DND-41 (cell line): Measurements from ENCODE around the gene SLC35A5.

Source experiments
- ATAC-seq: fragments of 200-7000 bp; cut with Tn5 transposase; 3 replicates; pipeline ENCODE4 v1.9.1; 2021; ENCODE audit warnings: low read depth; ENCODE audit not compliant: insufficient read depth
- DNase-seq: peaks from one replicate; pipeline ENCODE4 v3.0.0-alpha.2; 2020
- H2AFZ ChIP-seq: 2 replicates; pipeline ENCODE4 v1.6.0; 2012; ENCODE audit warnings: low read depth, low read length
- H3K27ac ChIP-seq: 2 replicates; pipeline ENCODE4 v1.5.1; 2012; ENCODE audit warnings: low read length, inconsistent platforms
- H3K27me3 ChIP-seq: fragments of 200-600 bp; sonication (generic); 2 replicates; pipeline ENCODE4 v1.6.0; 2012; ENCODE audit warnings: low read length, mild to moderate bottlenecking, inconsistent platforms; ENCODE audit not compliant: insufficient read depth, poor library complexity
- H3K36me3 ChIP-seq: 2 replicates; pipeline ENCODE4 v1.5.1; 2012; ENCODE audit warnings: low read length, inconsistent platforms; ENCODE audit not compliant: insufficient read depth
- H3K4me1 ChIP-seq: 2 replicates; pipeline ENCODE4 v1.5.1; 2012; ENCODE audit warnings: mild to moderate bottlenecking, low read length; ENCODE audit not compliant: insufficient read depth
- H3K4me2 ChIP-seq: 2 replicates; pipeline ENCODE4 v1.6.0; 2012; ENCODE audit warnings: mild to moderate bottlenecking, moderate library complexity, low read length, inconsistent platforms; ENCODE audit not compliant: insufficient read depth
- H3K4me3 ChIP-seq, 2 experiments: fragments of 200-600 bp in 1 of 2; shearing (Covaris generic) in 1 of 2; 2 replicates each; pipeline ENCODE4 v1.5.1; 2012 to 2016; ENCODE audit warnings: inconsistent platforms in 2 of 2, low read length in 2 of 2, mild to moderate bottlenecking in 2 of 2, low read depth in 1 of 2, moderate library complexity in 1 of 2
- H3K79me2 ChIP-seq: 2 replicates; pipeline ENCODE4 v1.6.0; 2012; ENCODE audit warnings: low read length, inconsistent platforms; ENCODE audit not compliant: insufficient read depth
- H3K9ac ChIP-seq: 2 replicates; pipeline ENCODE4 v1.6.0; 2012; ENCODE audit warnings: low read depth, mild to moderate bottlenecking, inconsistent platforms, low read length, moderate library complexity
- H3K9me3 ChIP-seq: 2 replicates; pipeline ENCODE4 v1.5.1; 2012; ENCODE audit warnings: low read length, moderate library complexity, mild to moderate bottlenecking, inconsistent platforms; ENCODE audit not compliant: insufficient read depth, severe bottlenecking
- H4K20me1 ChIP-seq: 2 replicates; pipeline ENCODE4 v1.6.0; 2012; ENCODE audit warnings: low read length; ENCODE audit not compliant: insufficient read depth
- EZH2 ChIP-seq: IDR thresholded peaks from 3 replicates; pipeline ENCODE4 v1.6.1; 2012; ENCODE audit warnings: borderline replicate concordance, low read depth, mild to moderate bottlenecking, moderate library complexity, low read length, inconsistent platforms; ENCODE audit not compliant: severe bottlenecking
- TF ChIP-seq, protein P1 (sequence below): IDR thresholded peaks from 2 replicates; pipeline ENCODE4 v1.5.1; 2012; ENCODE audit warnings: borderline replicate concordance, low read length, moderate library complexity, mild to moderate bottlenecking; ENCODE audit not compliant: poor library complexity, severe bottlenecking; ENCODE audit errors: extremely low read depth

The SLC35A5 gene

DNA sequence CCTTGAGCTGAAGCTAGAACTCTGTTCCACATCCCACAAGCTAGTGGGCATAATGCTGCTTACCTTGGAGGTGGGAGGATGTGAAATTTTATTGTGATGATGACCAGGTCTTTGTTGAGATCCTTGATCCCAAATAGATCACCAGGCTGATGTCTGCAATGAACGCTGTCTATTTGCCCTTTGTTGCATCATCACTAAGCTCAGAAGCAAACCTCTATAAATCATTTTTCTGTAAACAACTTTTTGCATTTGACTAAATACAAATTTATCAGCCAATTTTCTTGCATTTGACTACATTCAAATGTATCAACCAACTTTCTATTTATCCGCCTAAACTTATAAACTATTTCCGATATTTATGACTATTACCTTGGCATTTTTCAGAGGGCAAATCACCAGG, 69.4 kb downstream of the SLC35A5 start:
- Histone ChIP-seq H3K27me3 (peaks cover 6% of the 10 kb centered on the region), H4K20me1 (no peaks in the 10 kb centered on the region), H3K9me3 (no peaks in the 10 kb centered on the region), H2AFZ (no peak overlapping the region), H3K4me2 (no peak overlapping the region), H3K4me1 (no peaks in the 10 kb centered on the region), H3K36me3 (no peaks in the 10 kb centered on the region), H3K79me2 (no peaks in the 10 kb centered on the region), H3K4me3 (no peak overlapping the region), H3K27ac (no peak overlapping the region), H3K9ac (no peak overlapping the region)
- TF ChIP-seq, protein P1, sequence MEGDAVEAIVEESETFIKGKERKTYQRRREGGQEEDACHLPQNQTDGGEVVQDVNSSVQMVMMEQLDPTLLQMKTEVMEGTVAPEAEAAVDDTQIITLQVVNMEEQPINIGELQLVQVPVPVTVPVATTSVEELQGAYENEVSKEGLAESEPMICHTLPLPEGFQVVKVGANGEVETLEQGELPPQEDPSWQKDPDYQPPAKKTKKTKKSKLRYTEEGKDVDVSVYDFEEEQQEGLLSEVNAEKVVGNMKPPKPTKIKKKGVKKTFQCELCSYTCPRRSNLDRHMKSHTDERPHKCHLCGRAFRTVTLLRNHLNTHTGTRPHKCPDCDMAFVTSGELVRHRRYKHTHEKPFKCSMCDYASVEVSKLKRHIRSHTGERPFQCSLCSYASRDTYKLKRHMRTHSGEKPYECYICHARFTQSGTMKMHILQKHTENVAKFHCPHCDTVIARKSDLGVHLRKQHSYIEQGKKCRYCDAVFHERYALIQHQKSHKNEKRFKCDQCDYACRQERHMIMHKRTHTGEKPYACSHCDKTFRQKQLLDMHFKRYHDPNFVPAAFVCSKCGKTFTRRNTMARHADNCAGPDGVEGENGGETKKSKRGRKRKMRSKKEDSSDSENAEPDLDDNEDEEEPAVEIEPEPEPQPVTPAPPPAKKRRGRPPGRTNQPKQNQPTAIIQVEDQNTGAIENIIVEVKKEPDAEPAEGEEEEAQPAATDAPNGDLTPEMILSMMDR, result no peak
- no peak for TF ChIP-seq EZH2
- no peak for ATAC-seq
- DNase-seq, result no peak

DNA sequence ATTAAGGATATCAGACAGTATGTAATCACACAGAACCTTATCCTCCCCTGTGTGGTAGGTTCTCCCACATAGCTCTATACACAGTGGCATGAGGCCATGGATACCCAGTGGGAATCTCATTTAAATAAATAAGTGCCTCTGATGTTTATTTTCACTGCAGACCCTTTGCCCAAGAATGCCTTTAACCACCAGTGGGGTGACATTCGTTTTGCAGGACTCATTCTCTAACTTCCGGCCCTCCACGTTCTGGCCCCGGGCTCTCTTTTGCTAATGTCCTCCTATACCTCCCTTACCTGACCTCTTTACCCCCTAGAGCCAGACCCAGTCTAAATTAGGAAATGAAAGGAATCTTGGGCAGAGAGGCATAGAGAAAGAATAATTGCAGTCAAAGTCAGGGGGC, 70.8 kb downstream of the SLC35A5 start:
- no peak for ATAC-seq
- H3K27ac ChIP-seq, result no peak overlapping the region
- TF ChIP-seq, protein P1, result no peak
- no peak for TF ChIP-seq EZH2
- DNase-seq, result no peak
- H3K79me2 ChIP-seq, result no peaks in the 10 kb centered on the region
- H3K9me3 ChIP-seq, result no peaks in the 10 kb centered on the region
- H3K9ac ChIP-seq, result no peak overlapping the region
- no peak overlapping the region for H3K4me3 ChIP-seq
- H3K36me3 ChIP-seq, result no peaks in the 10 kb centered on the region
- H3K27me3 ChIP-seq, result peaks cover 6% of the 10 kb centered on the region
- H3K4me1 ChIP-seq, result no peaks in the 10 kb centered on the region
- no peak overlapping the region for H3K4me2 ChIP-seq
- no peaks in the 10 kb centered on the region for H4K20me1 ChIP-seq
- H2AFZ ChIP-seq, result no peak overlapping the region

DNA sequence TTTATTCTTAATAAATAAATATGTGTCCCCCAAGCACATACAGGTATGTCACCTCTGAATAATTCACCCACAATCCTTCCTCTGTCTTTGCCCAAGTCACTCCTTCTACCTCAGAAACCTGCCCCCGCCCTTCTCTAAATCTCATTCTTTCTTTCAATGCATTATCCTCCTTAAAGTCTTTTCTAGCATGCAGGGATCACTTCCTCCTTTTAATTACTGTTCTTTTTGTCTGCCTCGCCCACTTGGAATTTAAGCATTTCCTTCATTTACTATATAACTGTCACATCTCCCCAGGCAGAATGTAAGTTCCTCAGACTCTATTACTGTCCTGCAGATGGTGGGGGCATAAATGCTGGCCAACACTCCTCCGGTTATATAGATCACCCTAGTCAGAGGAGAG, 71.3 kb downstream of the SLC35A5 start:
- no peak for ATAC-seq
- Histone ChIP-seq H3K36me3 (no peaks in the 10 kb centered on the region), H3K4me3 (no peak overlapping the region), H2AFZ (no peak overlapping the region), H3K27me3 (peaks cover 6% of the 10 kb centered on the region), H3K9me3 (no peaks in the 10 kb centered on the region), H4K20me1 (no peaks in the 10 kb centered on the region), H3K4me1 (no peaks in the 10 kb centered on the region), H3K4me2 (no peak overlapping the region), H3K27ac (no peak overlapping the region), H3K9ac (no peak overlapping the region), H3K79me2 (no peaks in the 10 kb centered on the region)
- TF ChIP-seq, protein P1, result no peak
- TF ChIP-seq EZH2, result no peak
- no peak for DNase-seq

DNA sequence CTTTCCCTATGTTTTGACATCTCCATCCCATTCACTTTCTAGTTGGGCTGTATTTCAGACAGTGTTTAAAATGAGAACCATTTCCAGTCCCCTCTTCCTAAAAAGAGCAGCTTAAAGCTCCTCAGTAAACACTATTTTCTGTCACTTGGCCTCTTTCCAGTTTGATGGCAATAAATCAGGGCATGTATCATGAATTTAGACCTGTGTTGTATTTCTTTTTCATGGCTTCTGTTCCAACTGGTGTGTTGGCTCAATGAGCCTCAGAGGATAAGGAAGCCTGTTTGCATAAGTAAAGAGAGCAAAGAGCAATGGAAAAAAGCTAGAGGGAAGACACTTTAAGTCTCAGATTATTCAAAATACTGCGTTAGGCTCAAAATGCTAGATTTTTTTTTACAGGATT, 71.9 kb downstream of the SLC35A5 start:
- Histone ChIP-seq H3K36me3 (no peaks in the 10 kb centered on the region), H2AFZ (no peak overlapping the region), H3K27ac (no peak overlapping the region), H3K9ac (no peak overlapping the region), H3K27me3 (peaks cover 6% of the 10 kb centered on the region), H3K4me2 (no peak overlapping the region), H3K4me1 (no peaks in the 10 kb centered on the region), H3K4me3 (no peak overlapping the region), H3K79me2 (no peaks in the 10 kb centered on the region), H4K20me1 (no peaks in the 10 kb centered on the region), H3K9me3 (no peaks in the 10 kb centered on the region)
- DNase-seq (no peak), ATAC-seq (no peak)
- TF ChIP-seq, protein P1, result no peak
- TF ChIP-seq EZH2, result no peak
